B cell (primary cell): ENCODE measurements around the gene VTI1A. TPM values are rescaled to one million over a fixed set of nuclear protein-coding genes. Genes with fewer than 3 reads are reported as not detected.

Experiments
- ATAC-seq: fragments of 200-7000 bp; cut with Tn5 transposase; one replicate; pipeline ENCODE4 v1.10.0; 2021; ENCODE audit warnings: low read depth, mild to moderate bottlenecking, moderate number of reproducible peaks, moderate library complexity
- CTCF ChIA-PET: fragments of 350-600 bp; sonication (Branson Sonifier 250); formaldehyde crosslinking; loops from one replicate; lab custom pipeline; 2021; ENCODE audit warnings: antibody characterized with exemption, inconsistent platforms; lab: Charles Lee
- POLR2A ChIA-PET: fragments of 350-600 bp; sonication (Branson Sonifier 250); formaldehyde crosslinking; loops from one replicate; lab custom pipeline; 2021; ENCODE audit warnings: antibody characterized with exemption; lab: Charles Lee
- DNase-seq: peaks from one replicate; pipeline ENCODE4 v3.0.0; 2013
- H2AFZ ChIP-seq: 2 replicates; pipeline ENCODE4 v1.6.1; 2012; ENCODE audit warnings: mild to moderate bottlenecking, low read depth, low read length; ENCODE audit not compliant: insufficient read depth, poor library complexity, severe bottlenecking
- H3K27ac ChIP-seq, 2 donors: 1 replicate in 1 of 2; 2 replicates in 1 of 2; pipeline ENCODE4 v1.5.1; 2012 to 2013; ENCODE audit warnings: low read length in 2 of 2, mild to moderate bottlenecking in 2 of 2, moderate library complexity in 1 of 2
- H3K27me3 ChIP-seq, 4 experiments: fragments of 200-600 bp in 1 of 4; sonication (generic) in 1 of 4; replicated peaks in 1 of 4; 1 replicate in 2 of 4; 2 replicates in 2 of 4; pipeline versions ENCODE4 v1.6.1 to v1.7.0; 2013 to 2016; ENCODE audit warnings: low read length in 3 of 4, mild to moderate bottlenecking in 2 of 4, mixed read lengths in 1 of 4, moderate library complexity in 1 of 4; ENCODE audit not compliant: insufficient read depth in 4 of 4, control insufficient read depth in 3 of 4; ENCODE audit errors: control extremely low read depth in 1 of 4
- H3K36me3 ChIP-seq, 2 experiments: replicated peaks in 1 of 2; 1 replicate in 1 of 2; 2 replicates in 1 of 2; pipeline versions ENCODE4 v1.6.1 to v1.7.1; 2013; ENCODE audit warnings: low read length in 1 of 2; ENCODE audit not compliant: insufficient read depth in 2 of 2, control insufficient read depth in 1 of 2; ENCODE audit errors: control extremely low read depth in 1 of 2, extremely low read depth in 1 of 2
- H3K4me1 ChIP-seq, 2 donors: fragments of 200-600 bp in 1 of 2; sonication (generic) in 1 of 2; 1 replicate in 1 of 2; 2 replicates in 1 of 2; pipeline versions ENCODE4 v1.5.1 to v1.6.1; 2013 to 2017; ENCODE audit warnings: low read length in 2 of 2; ENCODE audit not compliant: control insufficient read depth in 2 of 2, insufficient read depth in 2 of 2
- H3K4me2 ChIP-seq: replicated peaks from 2 replicates; pipeline ENCODE3; 2012; ENCODE audit warnings: mild to moderate bottlenecking, low read depth, low read length; ENCODE audit not compliant: poor library complexity, severe bottlenecking
- H3K4me3 ChIP-seq, 5 experiments: fragments of 200-600 bp in 1 of 5; sonication (generic) in 1 of 5; 1 replicate in 3 of 5; 2 replicates in 2 of 5; pipeline versions ENCODE4 v1.5.1 to v1.7.0; 2011 to 2016; ENCODE audit warnings: low read length in 4 of 5, mild to moderate bottlenecking in 4 of 5, low read depth in 2 of 5, control low read depth in 1 of 5, moderate library complexity in 1 of 5; ENCODE audit not compliant: insufficient read depth in 1 of 5; ENCODE audit errors: control extremely low read depth in 1 of 5, extremely low read depth in 1 of 5
- H3K79me2 ChIP-seq: fragments of 200-600 bp; sonication (generic); one replicate; pipeline ENCODE4 v1.6.0; 2016; ENCODE audit warnings: low read length; ENCODE audit not compliant: control insufficient read depth, insufficient read depth
- H3K9ac ChIP-seq: fragments of 200-600 bp; sonication (generic); 2 replicates; pipeline ENCODE4 v1.6.1; 2017; ENCODE audit warnings: mild to moderate bottlenecking, low read length, moderate library complexity
- H3K9me3 ChIP-seq, 3 donors: one replicate each; pipeline versions ENCODE4 v1.6.1 to v1.7.1; 2013; ENCODE audit warnings: low read length in 2 of 3; ENCODE audit not compliant: control insufficient read depth in 2 of 3, insufficient read depth in 1 of 3; ENCODE audit errors: control extremely low read depth in 1 of 3
- H4K20me1 ChIP-seq: 2 replicates; pipeline ENCODE4 v1.6.0; 2012; ENCODE audit warnings: mild to moderate bottlenecking, low read length; ENCODE audit not compliant: insufficient read depth, control insufficient read depth, poor library complexity, severe bottlenecking
- H3K27ac Mint-ChIP-seq: one replicate; pipeline ENCODE4 v1.8.0; 2021; ENCODE audit warnings: mixed read lengths
- H3K27me3 Mint-ChIP-seq: one replicate; pipeline ENCODE4 v1.8.0; 2021; ENCODE audit warnings: mixed read lengths
- H3K4me1 Mint-ChIP-seq: one replicate; pipeline ENCODE4 v1.8.0; 2021; ENCODE audit warnings: mixed read lengths
- H3K4me3 Mint-ChIP-seq: one replicate; pipeline ENCODE4 v1.8.0; 2021; ENCODE audit warnings: mixed read lengths
- H3K9me3 Mint-ChIP-seq: one replicate; pipeline ENCODE4 v1.8.0; 2022; ENCODE audit warnings: mixed read lengths; ENCODE audit not compliant: insufficient read depth
- CTCF ChIP-seq: fragments of 200-600 bp; IDR thresholded peaks from one replicate; pipeline ENCODE4 v1.8.0; 2022; ENCODE audit warnings: antibody characterized with exemption, mild to moderate bottlenecking
- EZH2 ChIP-seq: IDR thresholded peaks from 2 replicates; pipeline ENCODE4 v1.6.1; 2012; ENCODE audit warnings: borderline replicate concordance, low read depth, mild to moderate bottlenecking, moderate library complexity, low read length; ENCODE audit not compliant: insufficient read depth, poor library complexity, severe bottlenecking
- WGBS: methylation state at CpG from one replicate; pipeline ENCODE4 v1.1.5; 2013; ENCODE audit warnings: missing lambda C conversion rate; ENCODE audit not compliant: insufficient coverage; 5-methylcytosine and 5-hydroxymethylcytosine counted together
- intact Hi-C: fragments of 100-400 bp; cut with micrococcal nuclease; formaldehyde crosslinking; loops from one replicate; pipeline ENCODE4 v1.10.0; 2022
- polyA plus RNA-seq: library from polyadenylated mRNA; depleted of rRNA; stranded (reverse); fragments of >200 nt; gene quantifications from 2 replicates; pipeline ENCODE4 v1.2.3, GENCODE V29; 2012
- total RNA-seq, 2 donors: library from RNA; stranded (reverse); fragments of 120-200 nt in 1 of 2; gene quantifications; 1 replicate in 1 of 2; 2 replicates in 1 of 2; pipeline versions ENCODE4 v1.2.3 to v1.2.4, GENCODE V29; 2013 to 2022

Gene VTI1A
- total and polyA plus RNA-seq, 2 donors (not counting 1 experiment from before 2014, with no cell fraction given) = 20.0 to 84.1 TPM

- DNase-seq (no peak), ATAC-seq (no peak)
- Histone ChIP-seq H3K79me2 (no peaks in the 10 kb centered on the region), H3K4me1 (no peaks in the 10 kb centered on the region), H3K36me3 (peaks cover 0 to 2% of the 10 kb centered on the region in 2 experiments), H3K4me2 (no peak overlapping the region), H3K9ac (no peak overlapping the region), H3K27me3 (no peaks in the 10 kb centered on the region), H4K20me1 (no peaks in the 10 kb centered on the region), H2AFZ (no peak overlapping the region), H3K27ac (no peak overlapping the region), H3K4me3 (no peak overlapping the region), H3K9me3 (no peaks in the 10 kb centered on the region)
- TF ChIP-seq EZH2 = no peak
- no peak for TF ChIP-seq CTCF
- no CpG with 5 or more reads among the region's 2 CpGs for whole genome bisulfite sequencing
- Mint-ChIP-seq H3K4me1 (no peaks in the 10 kb centered on the region), H3K27me3 (no peaks in the 10 kb centered on the region), H3K27ac (no peak overlapping the region), H3K9me3 (no peaks in the 10 kb centered on the region), H3K4me3 (no peak overlapping the region)
- intact Hi-C loops = no loop called here
- POLR2A ChIA-PET = no interaction called here
- CTCF ChIA-PET = no interaction called here
These were observed 175.8 kb downstream of the VTI1A start for GRCh38 chr10:112622786-112623185.

DNA sequence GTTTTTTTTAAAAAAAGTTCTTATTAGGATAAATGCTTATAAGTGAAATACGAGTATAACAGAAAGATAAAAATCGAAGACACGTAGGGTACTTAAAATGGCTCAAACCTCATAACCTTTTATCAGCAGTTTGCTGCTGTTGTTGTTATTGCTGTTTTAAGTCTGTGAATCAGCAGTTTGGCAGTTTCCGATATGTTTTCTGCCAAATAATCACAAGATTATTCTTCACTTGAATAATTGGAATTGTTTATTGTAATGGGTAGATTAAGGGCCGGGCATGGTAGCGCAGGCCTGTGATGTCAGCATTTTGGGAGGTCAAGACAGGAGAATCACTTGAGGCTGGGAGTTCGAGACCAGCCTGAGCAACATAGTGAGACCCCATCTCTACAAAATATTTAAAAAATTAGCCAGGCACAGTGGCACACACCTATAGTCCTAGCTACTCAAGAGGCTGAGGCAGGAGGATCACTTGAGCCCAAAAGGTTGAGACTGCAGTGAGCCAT lies 177.6 kb downstream of the VTI1A start:
- Histone ChIP-seq H4K20me1 (no peaks in the 10 kb centered on the region), H3K9ac (no peak overlapping the region), H3K27ac (no peak overlapping the region), H3K27me3 (no peaks in the 10 kb centered on the region), H3K4me2 (no peak overlapping the region), H3K36me3 (peaks cover 0 to 2% of the 10 kb centered on the region in 2 experiments), H3K4me1 (no peaks in the 10 kb centered on the region), H3K4me3 (no peak overlapping the region), H3K9me3 (no peaks in the 10 kb centered on the region), H3K79me2 (no peaks in the 10 kb centered on the region), H2AFZ (no peak overlapping the region)
- TF ChIP-seq EZH2 = no peak
- TF ChIP-seq CTCF = no peak
- no peak for ATAC-seq
- no peaks in the 10 kb centered on the region for H3K4me1 Mint-ChIP-seq
- no peak for DNase-seq
- ChIA-PET CTCF (no interaction called here), POLR2A (no interaction called here)
- no peak overlapping the region for H3K4me3 Mint-ChIP-seq
- H3K27me3 Mint-ChIP-seq = no peaks in the 10 kb centered on the region
- H3K27ac Mint-ChIP-seq = no peak overlapping the region
- 100% methylated on average over 1 of the region's 7 CpGs for WGBS
- intact Hi-C loops = no loop called here
- H3K9me3 Mint-ChIP-seq = no peaks in the 10 kb centered on the region
